HG03520 (cell line): ENCODE data around the gene TRIM22.
"Not testable (repeated sequence)": the region's sequence is repeated elsewhere in the genome, so short reads cannot be mapped to it uniquely, and the experiment has no call there.

ENCODE experiments used
- ATAC-seq: cut with Tn5 transposase; IDR thresholded peaks from one replicate; pipeline ENCODE4 v1.9.1; 2021; ENCODE audit warnings: mild to moderate bottlenecking, moderate library complexity; ENCODE audit not compliant: unreplicated experiment

The TRIM22 gene

GRCh38 chr11:5690736-5691135 lies 1.1 kb downstream of the TRIM22 start:
- no peak for ATAC-seq

GRCh38 chr11:5691238-5691963 lies 1.8 kb downstream of the TRIM22 start:
- ATAC-seq, result not testable (repeated sequence)

DNA sequence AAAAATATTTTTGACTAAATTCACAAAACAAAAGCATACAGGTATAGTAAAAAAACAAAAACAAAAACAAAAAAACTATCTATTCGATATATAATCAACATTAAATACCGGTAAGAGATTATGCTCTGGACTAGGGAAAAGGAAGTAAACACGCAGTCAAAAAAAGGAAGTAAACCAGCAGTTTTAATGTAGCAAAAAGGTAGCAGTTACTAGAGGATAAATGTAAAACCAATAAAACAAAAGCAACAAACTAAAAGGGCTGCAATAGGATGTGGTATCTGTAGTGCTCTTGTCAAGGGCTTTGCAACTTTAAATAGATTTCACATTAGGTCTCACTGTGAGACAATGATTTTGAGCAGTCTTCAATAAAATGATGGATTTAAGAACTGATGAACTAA lies 2.4 kb downstream of the TRIM22 start:
- ATAC-seq, result no peak

DNA sequence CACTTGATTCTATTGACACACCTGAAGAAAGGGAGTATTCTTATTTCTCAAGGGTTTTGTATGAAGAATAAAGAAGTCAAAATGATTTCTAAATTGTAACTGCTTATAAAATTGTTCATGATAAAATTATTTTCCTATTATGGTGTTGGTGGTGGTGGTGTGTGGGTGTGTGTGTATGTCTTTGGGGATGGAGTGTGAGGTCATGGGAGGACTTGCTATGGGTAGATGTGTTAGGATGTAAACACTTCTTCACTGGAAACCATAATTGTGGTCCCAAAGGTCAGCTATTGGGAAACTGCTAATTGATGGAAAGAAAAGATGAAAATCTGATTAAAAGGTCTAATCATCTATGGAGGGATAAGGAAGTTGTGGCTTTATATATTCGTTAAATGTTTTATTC lies 5.1 kb downstream of the TRIM22 start:
- ATAC-seq, result no peak

- ATAC-seq, result no peak
Observed at GRCh38 chr11:5695580-5695979, 6.0 kb downstream of the TRIM22 start.

- no peak for ATAC-seq
Observed at GRCh38 chr11:5696210-5696609, 6.6 kb downstream of the TRIM22 start.

- ATAC-seq, result no peak
Observed at GRCh38 chr11:5698281-5698680, 8.7 kb downstream of the TRIM22 start.

DNA sequence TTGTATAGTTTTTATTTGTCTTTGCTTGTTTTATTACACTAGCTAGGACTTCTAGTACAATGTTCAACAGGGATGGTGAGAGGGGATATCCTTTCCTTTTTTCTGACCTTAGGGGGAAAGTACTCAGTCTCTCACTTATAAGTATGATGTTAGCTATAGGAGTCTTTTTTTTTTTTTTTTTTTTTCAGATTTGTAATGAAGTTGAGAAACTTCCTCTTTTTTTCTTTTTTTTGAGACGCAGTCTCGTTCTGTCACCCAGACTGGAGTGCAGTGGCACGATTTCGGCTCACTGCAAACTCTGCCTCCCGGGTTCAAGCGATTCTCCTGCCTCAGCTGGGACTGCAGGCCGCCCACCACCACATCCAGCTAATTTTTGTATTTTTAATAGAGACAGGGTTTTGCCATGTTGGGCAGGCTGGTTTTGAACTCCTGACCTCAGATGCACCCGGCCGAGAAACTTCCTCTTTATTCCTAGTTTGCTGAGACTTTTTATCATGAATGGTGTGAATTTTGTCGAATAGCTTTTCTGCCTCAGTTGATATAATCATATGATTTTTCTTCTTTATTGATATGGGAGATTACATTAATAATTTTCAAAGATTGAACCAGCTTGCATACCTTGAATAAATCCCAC lies 10.9 kb downstream of the TRIM22 start:
- ATAC-seq, result no peak

- ATAC-seq, result no peak
Observed at GRCh38 chr11:5701055-5701577, 11.5 kb downstream of the TRIM22 start.

DNA sequence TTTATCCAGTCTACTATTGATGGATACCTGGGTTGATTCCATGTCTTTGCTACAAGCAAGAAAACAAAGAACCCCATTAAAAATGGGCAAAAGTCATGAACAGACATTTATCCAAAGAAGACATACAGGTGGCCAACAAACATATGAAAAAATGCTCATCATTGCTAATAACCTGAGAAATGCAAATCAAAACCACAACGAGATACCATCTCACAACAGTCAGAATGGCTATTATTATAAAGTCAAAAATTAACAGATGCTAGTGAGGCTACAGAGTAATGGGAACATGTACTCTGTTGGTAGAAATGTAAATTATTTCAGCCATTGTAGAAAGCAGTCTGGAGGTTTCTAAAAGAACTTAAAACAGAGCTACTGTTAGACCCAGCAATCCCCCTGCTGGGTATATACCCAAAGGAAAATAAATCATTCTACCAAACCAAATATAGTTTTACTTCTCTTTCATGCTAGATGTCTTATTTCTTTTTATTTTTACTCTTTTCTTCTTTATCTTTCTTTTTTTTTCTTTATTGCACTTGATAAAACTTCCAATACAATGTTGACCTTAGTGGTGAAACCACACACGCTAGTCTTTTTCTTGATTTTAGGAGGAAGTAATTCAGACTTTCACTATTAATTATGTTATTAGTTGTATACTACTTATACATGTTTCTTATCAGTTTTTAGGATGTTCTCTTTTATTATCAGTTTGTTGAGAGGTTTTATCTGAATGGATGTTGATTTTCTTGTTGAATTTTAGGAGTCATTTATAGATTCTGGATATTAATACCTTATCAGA lies 14.3 kb downstream of the TRIM22 start:
- peak; percentile 81 for ATAC-seq

GRCh38 chr11:5705688-5706087 lies 16.1 kb downstream of the TRIM22 start:
- ATAC-seq, result no peak

DNA sequence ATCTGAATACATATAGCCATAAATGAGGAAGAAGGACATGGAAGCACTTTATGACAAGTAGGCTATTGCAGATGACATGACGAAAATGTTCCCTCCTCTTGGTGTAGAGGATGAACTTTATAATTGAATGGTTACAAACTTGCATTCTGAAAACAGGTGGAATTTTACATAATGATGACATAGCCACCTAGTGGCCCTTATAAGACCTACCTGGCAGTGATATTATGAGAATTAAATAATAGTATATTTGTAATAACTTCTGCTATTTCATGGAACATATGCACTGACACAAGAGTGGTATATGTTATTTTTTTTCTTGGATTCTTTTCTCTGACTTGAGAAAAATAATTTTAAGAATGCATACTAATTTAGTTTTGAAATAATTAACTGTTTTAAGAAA lies 22.9 kb downstream of the TRIM22 start:
- ATAC-seq, result no peak

DNA sequence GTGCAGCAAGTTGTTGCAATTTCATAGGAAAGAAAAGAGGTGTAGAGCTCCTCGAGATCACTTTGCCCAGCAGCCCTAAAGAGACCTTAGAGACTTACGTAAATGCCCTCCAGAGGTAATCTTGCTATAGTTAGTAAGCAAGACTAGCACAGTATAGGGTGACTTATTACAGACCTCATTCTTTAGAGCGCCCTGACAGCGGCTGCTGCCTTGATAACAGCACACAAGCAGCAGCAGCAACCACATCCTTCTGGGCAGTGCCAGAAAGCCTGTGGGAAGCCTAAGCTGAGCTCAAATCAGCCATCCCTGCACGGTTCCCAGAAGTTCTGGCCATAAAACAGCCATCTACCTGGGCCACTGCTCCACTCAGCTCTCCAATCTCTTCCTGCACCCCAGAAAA lies 24.1 kb downstream of the TRIM22 start:
- no peak for ATAC-seq

DNA sequence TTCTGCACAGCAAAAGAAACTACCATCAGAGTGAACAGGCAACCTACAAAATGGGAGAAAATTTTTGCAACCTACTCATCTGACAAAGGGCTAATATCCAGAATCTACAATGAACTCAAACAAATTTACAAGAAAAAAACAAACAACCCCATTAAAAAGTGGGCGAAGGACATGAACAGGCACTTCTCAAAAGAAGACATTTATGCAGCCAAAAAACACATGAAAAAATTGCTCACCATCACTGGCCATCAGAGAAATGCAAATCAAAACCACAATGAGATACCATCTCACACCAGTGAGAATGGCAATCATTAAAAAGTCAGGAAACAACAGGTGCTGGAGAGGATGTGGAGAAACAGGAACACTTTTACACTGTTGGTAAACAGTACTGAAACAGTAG lies 26.9 kb downstream of the TRIM22 start:
- not testable (repeated sequence) for ATAC-seq

- no peak for ATAC-seq
Observed at GRCh38 chr11:5719703-5720495, 30.3 kb downstream of the TRIM22 start.

DNA sequence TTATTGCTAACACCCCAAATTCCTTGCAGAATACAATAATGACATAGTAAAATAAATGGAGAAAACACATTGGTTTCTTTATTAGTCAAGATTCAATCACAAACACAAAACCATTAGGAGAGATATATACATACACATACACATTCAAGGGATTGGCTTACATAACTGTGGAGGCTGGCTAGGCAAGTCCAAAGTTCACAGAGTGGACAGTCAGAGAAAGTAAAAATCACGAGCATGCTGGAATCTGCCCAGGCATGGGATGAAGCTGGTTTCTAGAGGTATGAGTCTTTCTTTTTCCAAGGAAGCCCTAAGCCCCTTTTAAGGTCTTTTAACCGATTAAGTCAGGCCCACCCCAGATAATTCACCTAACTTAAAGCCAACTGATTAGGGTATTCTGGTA lies 33.0 kb downstream of the TRIM22 start:
- no peak for ATAC-seq

- ATAC-seq, result no peak
Observed at GRCh38 chr11:5726351-5726750, 36.8 kb downstream of the TRIM22 start.

GRCh38 chr11:5727691-5728090 lies 38.1 kb downstream of the TRIM22 start:
- no peak for ATAC-seq

GRCh38 chr11:5736396-5736795 lies 46.8 kb downstream of the TRIM22 start, which contains the start of gene OR56B1:
Gene OR56B1 (plus strand): TSS chr11:5736448. CDS start chr11:5736517, 69 bp downstream.
- ATAC-seq, result no peak

DNA sequence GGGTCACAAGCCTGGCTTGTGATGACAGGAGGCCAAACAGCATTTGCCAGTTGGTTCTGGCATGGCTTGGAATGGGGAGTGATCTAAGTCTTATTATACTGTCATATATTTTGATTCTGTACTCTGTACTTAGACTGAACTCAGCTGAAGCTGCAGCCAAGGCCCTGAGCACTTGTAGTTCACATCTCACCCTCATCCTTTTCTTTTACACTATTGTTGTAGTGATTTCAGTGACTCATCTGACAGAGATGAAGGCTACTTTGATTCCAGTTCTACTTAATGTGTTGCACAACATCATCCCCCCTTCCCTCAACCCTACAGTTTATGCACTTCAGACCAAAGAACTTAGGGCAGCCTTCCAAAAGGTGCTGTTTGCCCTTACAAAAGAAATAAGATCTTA lies 47.5 kb downstream of the TRIM22 start:
- ATAC-seq, result no peak
